Measurements from ENCODE around the gene SCUBE1. TPM values are rescaled to one million over a fixed set of nuclear protein-coding genes. Genes with fewer than 3 reads are reported as not detected.

SCUBE1 gene
- total and polyA plus RNA-seq, 2 experiments from 2014 or later = 0.81 to 3.2 TPM

GRCh38 chr22:43381693-43382092 lies 38.5 kb upstream of the SCUBE1 start:
- Histone ChIP-seq H3K27ac (ENCODE audit: low read depth) (no peak overlapping the region), H2AFZ (0 out of 2 replicates have a peak overlapping the region, but pooled peaks have one; percentile 32), H3K4me2 (no peak overlapping the region), H3K79me2 (replicated peaks; ENCODE audit: insufficient read depth) (no peaks in the 10 kb centered on the region), H3F3A (replicated peaks; ENCODE audit: low read depth) (no peaks in the 10 kb centered on the region), H3K4me1 (ENCODE audit: insufficient read depth) (no peaks in the 10 kb centered on the region), H3K4me3 (no peak overlapping the region), H3K9me2 (ENCODE audit: insufficient read depth) (no peaks in the 10 kb centered on the region), H3K36me3 (ENCODE audit: insufficient read depth) (no peaks in the 10 kb centered on the region), H4K20me1 (replicated peaks; ENCODE audit: insufficient read depth) (no peaks in the 10 kb centered on the region), H3K27me3 (ENCODE audit: insufficient read depth) (no peaks in the 10 kb centered on the region)
- DNase-seq (ENCODE audit: low spot score) = no peak
- no peaks in the 10 kb centered on the region for H3K36me3 Mint-ChIP-seq (ENCODE audit: low read depth)
- H3K4me1 Mint-ChIP-seq = no peaks in the 10 kb centered on the region; the same call in 2 of the 3 replicates
- H3K4me3 Mint-ChIP-seq = no peak overlapping the region
- TF ChIP-seq JUNB (IDR thresholded peaks at IDR 0.05; ENCODE audit: unreplicated experiment) = no peak
- no peak for TF ChIP-seq ZNF114 (CRISPR knock-in tag; IDR thresholded peaks at IDR 0.05)
- TF ChIP-seq ZNF331 (CRISPR knock-in tag; IDR thresholded peaks at IDR 0.05; ENCODE audit: low read depth) = no peak
- TF ChIP-seq ZNF462 (CRISPR knock-in tag; IDR thresholded peaks at IDR 0.05) = no peak
- TF ChIP-seq NANOG (IDR thresholded peaks at IDR 0.05; ENCODE audit: borderline replicate concordance) = no peak
- no peak for TF ChIP-seq STAT1 (IDR thresholded peaks at IDR 0.05; ENCODE audit: unreplicated experiment)
- TF ChIP-seq CTCF (conservative IDR thresholded peaks at IDR 0.05; ENCODE audit: low read depth in 2 of 2) = no peak
- TF ChIP-seq REST (IDR thresholded peaks at IDR 0.05; ENCODE audit: unreplicated experiment) = no peak
- TF ChIP-seq EZH2 (IDR thresholded peaks at IDR 0.05; ENCODE audit: low read depth, unreplicated experiment) = no peak
- TF ChIP-seq ETS1 (IDR thresholded peaks at IDR 0.05) = no peak
- no peak for TF ChIP-seq EZH2phosphoT487 (IDR thresholded peaks at IDR 0.05; ENCODE audit: unreplicated experiment)
- TF ChIP-seq POLR2AphosphoS5 (IDR thresholded peaks at IDR 0.05; ENCODE audit: low read depth) = no peak
- TF ChIP-seq CREB1 (CRISPR knock-in tag; IDR thresholded peaks at IDR 0.05; ENCODE audit: low read depth) = no peak
- peaks cover 7% of the 10 kb centered on the region for H3K27me3 Mint-ChIP-seq (ENCODE audit: insufficient read depth, low read depth, poor library complexity)
- no peak overlapping the region for H3K27ac Mint-ChIP-seq
- ATAC-seq = no peak
- no peaks in the 10 kb centered on the region for H3K9me3 Mint-ChIP-seq
